Tibial nerve (tissue), 4 donors: ENCODE results near the gene RAD51AP1. TPM values are rescaled to one million over a fixed set of nuclear protein-coding genes. Genes with fewer than 3 reads are reported as not detected.
"Not testable (repeated sequence)": the region's sequence is repeated elsewhere in the genome, so short reads cannot be mapped to it uniquely, and the experiment has no call there.

Experiments used
- DNase-seq, 2 donors: peaks; one replicate each; pipeline ENCODE4 v3.0.0-alpha.2; 2019; ENCODE audit warnings: low spot score in 2 of 2
- H3K27ac ChIP-seq, 4 donors: fragments of 200-600 bp; sonication (generic) in 3 of 4; one replicate each; pipeline ENCODE4 v1.5.1; 2017 to 2019; ENCODE audit warnings: mild to moderate bottlenecking in 1 of 4
- H3K27me3 ChIP-seq, 2 donors: fragments of 200-600 bp; sonication (generic) in 1 of 2; one replicate each; pipeline versions ENCODE4 v1.5.1 to v1.6.0; 2017 to 2019
- H3K36me3 ChIP-seq, 3 donors: fragments of 200-600 bp; sonication (generic); one replicate each; pipeline ENCODE4 v1.5.1; 2018 to 2019
- H3K4me1 ChIP-seq, 4 donors: fragments of 200-600 bp; sonication (generic) in 3 of 4; one replicate each; pipeline ENCODE4 v1.5.1; 2017 to 2019
- H3K4me3 ChIP-seq, 4 donors: fragments of 200-600 bp; sonication (generic) in 3 of 4; one replicate each; pipeline ENCODE4 v1.5.1; 2017 to 2019; ENCODE audit warnings: mild to moderate bottlenecking in 1 of 4, moderate library complexity in 1 of 4
- H3K9me3 ChIP-seq, 4 donors: fragments of 200-600 bp; sonication (generic) in 3 of 4; one replicate each; pipeline ENCODE4 v1.5.1; 2017 to 2019
- CTCF ChIP-seq, 5 experiments: fragments of 200-600 bp in 3 of 5; fragments of 450-650 bp in 2 of 5; sonication (generic) in 3 of 5; IDR thresholded peaks; one replicate each; pipeline ENCODE4 v1.5.1; 2016 to 2019; ENCODE audit warnings: antibody characterized with exemption in 5 of 5, mild to moderate bottlenecking in 3 of 5, moderate library complexity in 2 of 5
- EP300 ChIP-seq, 2 donors: sonication (generic); formaldehyde crosslinking; IDR thresholded peaks; one replicate each; pipeline ENCODE4 v1.6.1; 2017; ENCODE audit warnings: antibody characterized with exemption in 2 of 2, mild to moderate bottlenecking in 1 of 2
- POLR2A ChIP-seq, 2 donors: fragments of 450-650 bp; IDR thresholded peaks; one replicate each; pipeline ENCODE4 v1.6.1; 2017; ENCODE audit warnings: antibody characterized with exemption in 2 of 2, mild to moderate bottlenecking in 2 of 2, moderate library complexity in 2 of 2
- WGBS, 2 donors: methylation state at CpG; one replicate each; pipeline ENCODE4 v1.1.5; 2018; 5-methylcytosine and 5-hydroxymethylcytosine counted together
- total RNA-seq, 4 donors: library from RNA; depleted of rRNA; stranded (reverse); fragments of >200 nt; gene quantifications; one replicate each; pipeline ENCODE4 v1.1.0, GENCODE V29; 2016

RAD51AP1 gene
- total RNA-seq, 4 donors from 2014 or later = 0.44 to 4.8 (median 1.6) TPM

DNA sequence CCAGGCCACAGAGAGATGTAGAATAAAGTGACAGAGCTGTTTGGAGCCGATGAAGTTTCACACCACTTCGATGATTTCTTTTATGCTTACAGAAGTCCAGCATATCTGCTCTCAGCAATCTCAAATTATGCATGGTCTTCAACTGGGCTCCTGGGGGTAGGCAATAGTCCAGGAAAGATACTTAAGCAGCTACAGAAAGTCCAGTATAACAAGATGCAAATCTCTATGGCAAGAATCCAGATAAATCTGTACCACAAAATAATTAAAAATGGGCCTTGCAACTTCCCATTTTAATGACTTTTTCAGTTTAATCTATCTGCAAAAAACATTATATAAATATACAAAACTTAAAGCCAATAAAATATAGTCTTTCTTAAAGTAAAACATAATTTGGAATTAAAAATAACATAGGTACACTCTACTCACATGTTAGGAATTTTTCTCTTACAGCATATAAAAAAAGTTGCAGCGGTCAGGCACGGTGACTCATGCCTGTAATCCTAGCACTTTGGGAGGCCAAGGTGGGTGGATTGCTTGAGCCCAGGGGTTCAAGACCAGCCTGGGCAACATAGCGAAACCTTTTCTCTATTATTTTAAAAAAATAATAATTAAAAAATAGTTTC lies 20.5 kb upstream of the RAD51AP1 start:
- H3K4me1 ChIP-seq = no peaks in the 10 kb centered on the region
- H3K27ac ChIP-seq = no peak overlapping the region
- H3K4me3 ChIP-seq = no peak overlapping the region
- DNase-seq = no peak
- H3K9me3 ChIP-seq = no peaks in the 10 kb centered on the region
- WGBS, 2 donors = 87 to 90% methylated on average over 5 of the region's 5 CpGs
- no peaks in the 10 kb centered on the region for H3K27me3 ChIP-seq
- peaks cover 3 to 54% (median 7%) of the 10 kb centered on the region in 3 donors for H3K36me3 ChIP-seq
- TF ChIP-seq CTCF (IDR thresholded peaks at IDR 0.05) = no peak
- no peak for TF ChIP-seq EP300 (IDR thresholded peaks at IDR 0.05)
- TF ChIP-seq POLR2A (IDR thresholded peaks at IDR 0.05) = no peak

- not testable (repeated sequence) for H3K4me1 ChIP-seq, DNase-seq, H3K27ac ChIP-seq, H3K9me3 ChIP-seq, H3K27me3 ChIP-seq, H3K4me3 ChIP-seq
- 94 to 98% methylated on average over 7 of the region's 7 CpGs for WGBS, 2 donors
- H3K36me3 ChIP-seq = peaks cover 0 to 54% (median 3%) of the 10 kb centered on the region in 3 donors
These were observed 15.2 kb upstream of the RAD51AP1 start for GRCh38 chr12:4523443-4523842.

DNA sequence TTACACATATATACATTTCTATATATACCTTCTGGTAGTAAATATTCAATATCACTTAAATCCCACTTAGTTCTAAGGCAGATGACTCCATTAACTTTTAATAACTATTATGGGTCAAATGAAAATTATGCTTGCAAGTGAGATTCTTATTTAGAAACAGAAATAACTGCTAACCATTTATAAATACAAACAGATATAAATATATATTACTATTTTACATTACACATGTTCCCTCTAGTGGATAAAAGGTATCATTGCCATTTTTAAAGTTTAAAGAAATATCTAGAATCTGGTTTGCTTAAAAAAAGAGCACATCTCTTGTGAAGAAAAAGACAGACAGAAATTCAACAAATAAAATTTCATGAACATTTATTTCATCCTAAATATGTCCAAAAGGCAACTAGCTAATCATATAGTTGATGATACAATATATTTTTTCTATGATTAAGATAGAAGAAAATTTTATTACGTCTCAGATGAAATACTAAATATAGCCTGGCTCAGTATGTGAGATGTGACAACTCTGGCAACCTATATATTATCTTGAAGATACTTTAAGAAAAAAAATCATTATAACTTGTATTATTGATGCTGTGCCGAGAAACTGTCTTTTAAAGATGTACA lies 11.7 kb upstream of the RAD51AP1 start:
- no peak overlapping the region for H3K4me3 ChIP-seq
- WGBS, 2 donors = 95 to 96% methylated on average over 2 of the region's 2 CpGs
- H3K27me3 ChIP-seq = no peaks in the 10 kb centered on the region
- TF ChIP-seq CTCF (IDR thresholded peaks at IDR 0.05) = peak; percentile 12 to 55 (median 38)
- no peak for TF ChIP-seq EP300 (IDR thresholded peaks at IDR 0.05)
- peaks cover 0 to 49% (median 3%) of the 10 kb centered on the region in 3 donors for H3K36me3 ChIP-seq
- no peak overlapping the region for H3K27ac ChIP-seq
- no peak for DNase-seq
- no peaks in the 10 kb centered on the region for H3K4me1 ChIP-seq
- H3K9me3 ChIP-seq = no peaks in the 10 kb centered on the region

DNA sequence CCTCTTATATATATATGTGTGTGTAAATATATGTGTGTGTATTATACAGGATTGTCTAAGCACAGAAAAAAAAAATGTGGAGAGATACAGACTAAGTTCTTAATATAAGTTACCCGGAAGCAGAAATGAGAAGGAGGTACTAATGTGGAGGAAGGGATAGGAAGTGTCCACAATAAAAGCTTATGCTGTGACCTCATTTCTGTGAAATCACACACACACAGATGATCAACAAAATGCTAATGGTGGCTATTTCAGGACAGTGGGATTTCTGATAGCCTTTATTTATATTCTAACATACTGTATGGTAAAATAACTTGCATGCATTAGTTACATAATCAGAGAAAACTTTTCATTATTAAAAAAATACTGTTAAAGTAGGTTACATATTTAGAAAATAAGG lies 8.5 kb upstream of the RAD51AP1 start:
- no peaks in the 10 kb centered on the region for H3K9me3 ChIP-seq
- no peaks in the 10 kb centered on the region for H3K27me3 ChIP-seq
- no peak for TF ChIP-seq CTCF (IDR thresholded peaks at IDR 0.05)
- TF ChIP-seq POLR2A (IDR thresholded peaks at IDR 0.05) = no peak
- TF ChIP-seq EP300 (IDR thresholded peaks at IDR 0.05) = no peak
- H3K4me3 ChIP-seq = no peak overlapping the region
- 64 to 73% methylated on average over 1 of the region's 1 CpG for WGBS, 2 donors
- H3K27ac ChIP-seq = no peak overlapping the region
- H3K36me3 ChIP-seq = peaks cover 0 to 52% (median 0%) of the 10 kb centered on the region in 3 donors
- H3K4me1 ChIP-seq = no peaks in the 10 kb centered on the region
- no peak for DNase-seq

DNA sequence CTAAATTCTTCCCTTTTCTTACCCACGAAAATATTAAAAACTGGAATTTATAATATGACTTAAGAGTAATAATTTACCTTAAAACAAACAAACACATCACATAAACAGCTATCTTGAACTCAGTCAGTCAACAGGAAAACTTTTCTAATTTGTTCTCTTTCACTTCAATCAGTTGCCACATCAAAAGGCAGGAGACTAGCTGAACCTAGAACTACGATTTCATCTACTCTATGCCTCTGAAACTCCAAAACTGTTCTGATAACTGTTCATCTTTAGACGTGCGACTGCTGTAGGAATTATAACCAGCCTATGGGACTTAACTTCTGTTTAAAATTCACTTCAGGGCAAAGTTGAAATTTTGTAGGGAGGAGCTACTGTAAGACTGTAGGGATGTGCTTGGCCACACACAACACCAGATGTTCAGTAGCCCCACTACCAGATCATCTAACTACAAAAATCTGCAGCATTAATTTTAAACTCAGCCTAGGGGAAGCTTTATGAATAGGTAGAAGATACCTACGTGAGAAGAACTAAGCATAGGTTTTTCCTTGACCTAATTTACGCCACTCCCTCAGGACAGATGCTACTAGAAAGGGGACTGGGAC lies 7.6 kb upstream of the RAD51AP1 start:
- WGBS, 2 donors = 84 to 85% methylated on average over 6 of the region's 6 CpGs
- Histone ChIP-seq H3K9me3 (no peaks in the 10 kb centered on the region), H3K27me3 (no peaks in the 10 kb centered on the region), H3K4me3 (no peak overlapping the region), H3K4me1 (no peaks in the 10 kb centered on the region), H3K36me3 (peaks cover 0 to 53% (median 0%) of the 10 kb centered on the region in 3 donors), H3K27ac (no peak overlapping the region)
- no peak for TF ChIP-seq POLR2A (IDR thresholded peaks at IDR 0.05)
- TF ChIP-seq EP300 (IDR thresholded peaks at IDR 0.05) = no peak
- no peak for TF ChIP-seq CTCF (IDR thresholded peaks at IDR 0.05)
- no peak for DNase-seq
